Hepatocyte (in vitro differentiated cells): ENCODE results near the gene FRAS1.

Source experiments
- EZH2 ChIP-seq: fragments of 200-600 bp; sonication (generic); IDR thresholded peaks from 2 replicates; pipeline ENCODE4 v1.6.1; 2016; ENCODE audit warnings: antibody characterized with exemption, mild to moderate bottlenecking, borderline replicate concordance
- TF ChIP-seq, protein P1 (sequence below): fragments of 200-600 bp; sonication (generic); IDR thresholded peaks from 2 replicates; pipeline ENCODE4 v1.5.1; 2016; ENCODE audit warnings: antibody characterized with exemption, mild to moderate bottlenecking; ENCODE audit not compliant: poor library complexity

DNA sequence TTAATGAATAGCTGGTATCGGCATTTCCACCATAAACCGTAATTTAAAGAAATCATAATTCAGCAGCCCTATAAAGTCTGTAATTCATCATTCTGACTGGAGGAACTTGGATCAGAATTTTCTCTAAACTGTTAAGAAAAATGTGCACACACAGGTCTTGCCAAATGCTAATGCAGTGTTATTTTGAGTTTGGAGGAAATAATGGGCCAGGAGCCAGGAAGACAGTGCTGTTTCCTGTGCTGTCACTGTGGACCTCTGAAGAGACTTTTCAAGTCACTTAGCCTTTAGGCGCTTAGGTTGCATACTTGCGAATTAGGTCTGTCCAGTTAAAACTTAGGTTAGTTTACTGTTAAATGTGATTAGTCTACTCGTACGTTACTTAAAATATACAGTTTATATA is 357.0 kb downstream of the FRAS1 start:
- TF ChIP-seq EZH2, result no peak
- TF ChIP-seq, protein P1, sequence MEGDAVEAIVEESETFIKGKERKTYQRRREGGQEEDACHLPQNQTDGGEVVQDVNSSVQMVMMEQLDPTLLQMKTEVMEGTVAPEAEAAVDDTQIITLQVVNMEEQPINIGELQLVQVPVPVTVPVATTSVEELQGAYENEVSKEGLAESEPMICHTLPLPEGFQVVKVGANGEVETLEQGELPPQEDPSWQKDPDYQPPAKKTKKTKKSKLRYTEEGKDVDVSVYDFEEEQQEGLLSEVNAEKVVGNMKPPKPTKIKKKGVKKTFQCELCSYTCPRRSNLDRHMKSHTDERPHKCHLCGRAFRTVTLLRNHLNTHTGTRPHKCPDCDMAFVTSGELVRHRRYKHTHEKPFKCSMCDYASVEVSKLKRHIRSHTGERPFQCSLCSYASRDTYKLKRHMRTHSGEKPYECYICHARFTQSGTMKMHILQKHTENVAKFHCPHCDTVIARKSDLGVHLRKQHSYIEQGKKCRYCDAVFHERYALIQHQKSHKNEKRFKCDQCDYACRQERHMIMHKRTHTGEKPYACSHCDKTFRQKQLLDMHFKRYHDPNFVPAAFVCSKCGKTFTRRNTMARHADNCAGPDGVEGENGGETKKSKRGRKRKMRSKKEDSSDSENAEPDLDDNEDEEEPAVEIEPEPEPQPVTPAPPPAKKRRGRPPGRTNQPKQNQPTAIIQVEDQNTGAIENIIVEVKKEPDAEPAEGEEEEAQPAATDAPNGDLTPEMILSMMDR, result no peak
